Cardiac septum (tissue), 1 donor: ENCODE measurements around the gene RAB3GAP2. TPM values are rescaled to one million over a fixed set of nuclear protein-coding genes. Genes with fewer than 3 reads are reported as not detected.
"Not testable (repeated sequence)": the region's sequence is repeated elsewhere in the genome, so short reads cannot be mapped to it uniquely, and the experiment has no call there.

Source experiments
- DNase-seq: peaks from one replicate; pipeline ENCODE4 v3.0.0-alpha.2; 2020; ENCODE audit warnings: low spot score
- intact Hi-C: fragments of 100-400 bp; cut with DNase I; formaldehyde crosslinking; loops from one replicate; pipeline ENCODE4 v1.14.0; 2022
- microRNA-seq: library from miRNA; unstranded; fragments of <30 nt; microRNA quantifications from one replicate; pipeline ENCODE4 v1.2.0, GENCODE V29; 2020
- total RNA-seq: library from RNA; stranded (reverse); fragmentation: NEBNext Ultra II Directional; extraction: Animal tissue kit (Norgen Biotek cat#: 25700); gene quantifications from one replicate; pipeline ENCODE4 v1.2.1, GENCODE V29; 2021
- donor health status: DM: no; HTN: no; CAD: no.

Gene RAB3GAP2
- total RNA-seq, 1 donor from 2014 or later: 26.6 TPM

GRCh38 chr1:220121791-220122530, 150.3 kb downstream of the RAB3GAP2 start:
- intact Hi-C loops: no loop called here
- no peak for DNase-seq

GRCh38 chr1:220119043-220119512, 153.2 kb downstream of the RAB3GAP2 start:
- intact Hi-C loops: no loop called here
- DNase-seq: no peak

GRCh38 chr1:220113136-220113695, 159.0 kb downstream of the RAB3GAP2 start:
- intact Hi-C loops: no loop called here
- DNase-seq: no peak

- DNase-seq, intact Hi-C loops: not testable (repeated sequence)
Measured at GRCh38 chr1:220112600-220112999, 159.7 kb downstream of the RAB3GAP2 start.

- DNase-seq, intact Hi-C loops: not testable (repeated sequence)
Measured at GRCh38 chr1:220110473-220110872, 161.8 kb downstream of the RAB3GAP2 start.

GRCh38 chr1:220099826-220100225, 172.4 kb downstream of the RAB3GAP2 start:
- DNase-seq: no peak
- intact Hi-C loops: no loop called here

Small RNA genes lying within 50 kb of the gene (microRNA-seq; reads per million reads assigned to microRNA genes)
- gene MIR194-1 (2.7 reads per million), gene MIR215 (9.3 reads per million, percentile 21 among the genes with 10 or more reads in this experiment), gene MIR664A (136 reads per million, percentile 60 among the genes with 10 or more reads in this experiment)

Other genes starting within 250 kb of the RAB3GAP2 start
- 62.0 TPM for gene EPRS1, start 225.9 kb downstream of the RAB3GAP2 start, total RNA-seq
- 16.2 TPM for gene BPNT1, start 182.7 kb downstream of the RAB3GAP2 start, total RNA-seq
- gene IARS2, start 178.3 kb downstream of the RAB3GAP2 start, total RNA-seq: 76.4 TPM